Gastroesophageal sphincter (tissue), 4 donors: ENCODE results near the gene REST. TPM values are rescaled to one million over a fixed set of nuclear protein-coding genes. Genes with fewer than 3 reads are reported as not detected.
"Not testable (repeated sequence)": the region's sequence is repeated elsewhere in the genome, so short reads cannot be mapped to it uniquely, and the experiment has no call there.

Experiments
- ATAC-seq: fragments of 150-250 bp; one replicate; pipeline ENCODE4 v1.9.1; 2016; ENCODE audit warnings: mild to moderate bottlenecking, moderate library complexity
- H3K27ac ChIP-seq, 4 donors: fragments of 200-600 bp; sonication (generic) in 3 of 4; 1 replicate in 3 of 4; 2 replicates in 1 of 4; pipeline ENCODE4 v1.5.1; 2016 to 2019
- H3K27me3 ChIP-seq: fragments of 200-600 bp; sonication (generic); one replicate; pipeline ENCODE4 v1.5.1; 2019
- H3K36me3 ChIP-seq, 2 donors: fragments of 200-600 bp; sonication (generic); one replicate each; pipeline ENCODE4 v1.5.1; 2019; ENCODE audit warnings: control low read depth in 1 of 2
- H3K4me1 ChIP-seq, 3 donors: fragments of 200-600 bp; sonication (generic); 1 replicate in 2 of 3; 2 replicates in 1 of 3; pipeline ENCODE4 v1.5.1; 2016 to 2019; ENCODE audit warnings: control low read depth in 2 of 3
- H3K4me3 ChIP-seq, 2 donors: fragments of 200-600 bp; sonication (generic); one replicate each; pipeline ENCODE4 v1.5.1; 2019; ENCODE audit warnings: mild to moderate bottlenecking in 1 of 2, moderate library complexity in 1 of 2
- H3K9me3 ChIP-seq, 3 donors: fragments of 200-600 bp; sonication (generic); one replicate each; pipeline ENCODE4 v1.5.1; 2017 to 2019; ENCODE audit warnings: control low read depth in 2 of 3
- EP300 ChIP-seq: sonication (generic); formaldehyde crosslinking; IDR thresholded peaks from one replicate; pipeline ENCODE4 v1.6.1; 2017; ENCODE audit warnings: antibody characterized with exemption, mild to moderate bottlenecking
- POLR2A ChIP-seq, 2 donors: fragments of 450-650 bp; IDR thresholded peaks; one replicate each; pipeline ENCODE4 v1.6.1; 2017; ENCODE audit warnings: antibody characterized with exemption in 2 of 2, mild to moderate bottlenecking in 2 of 2, moderate library complexity in 1 of 2
- POLR2AphosphoS5 ChIP-seq: sonication (generic); formaldehyde crosslinking; IDR thresholded peaks from one replicate; pipeline ENCODE4 v1.6.1; 2017; ENCODE audit warnings: antibody characterized with exemption
- WGBS, 2 donors: methylation state at CpG; one replicate each; pipeline ENCODE4 v1.1.5; 2018; ENCODE audit warnings: low coverage in 1 of 2; 5-methylcytosine and 5-hydroxymethylcytosine counted together
- total RNA-seq, 4 donors: library from RNA; depleted of rRNA; stranded (reverse); fragments of >200 nt; gene quantifications; one replicate each; pipeline ENCODE4 v1.1.0, GENCODE V29; 2016
- TF ChIP-seq, protein P1 (sequence below), 4 experiments: fragments of 200-600 bp in 2 of 4; fragments of 450-650 bp in 2 of 4; sonication (generic) in 1 of 4; IDR thresholded peaks; one replicate each; pipeline ENCODE4 v1.5.1; 2017 to 2019; ENCODE audit warnings: antibody characterized with exemption in 4 of 4, mild to moderate bottlenecking in 2 of 4, moderate library complexity in 2 of 4

REST gene
- total RNA-seq, 4 donors from 2014 or later: 32.8 to 41.1 (median 39.5) TPM

DNA sequence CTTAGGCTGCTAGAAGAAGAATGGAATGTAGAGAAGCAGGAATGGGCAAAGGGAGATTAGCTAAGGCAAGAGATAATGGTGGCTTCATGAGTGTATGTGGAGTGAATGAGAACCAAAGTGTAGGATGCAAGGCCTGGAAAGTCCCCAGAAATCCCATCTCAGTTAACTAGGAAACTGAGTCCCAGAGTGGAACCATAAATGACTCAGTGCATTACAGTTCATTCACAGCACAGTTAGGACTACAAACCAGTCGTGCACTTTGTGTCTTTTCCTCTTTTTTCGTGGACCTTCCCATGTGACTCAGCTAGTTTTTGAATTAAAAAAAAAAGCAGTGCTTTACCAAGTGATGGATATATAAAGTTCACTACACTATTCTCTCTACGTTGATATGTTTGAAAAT is 27.7 kb upstream of the REST start:
- H3K27me3 ChIP-seq: peaks cover 15% of the 10 kb centered on the region
- H3K9me3 ChIP-seq: no peaks in the 10 kb centered on the region
- H3K36me3 ChIP-seq: no peaks in the 10 kb centered on the region
- no peak for TF ChIP-seq POLR2AphosphoS5
- WGBS, 2 donors: 50 to 64% methylated on average over 2 to 3 of the region's 3 CpGs
- no peaks in the 10 kb centered on the region for H3K4me1 ChIP-seq
- no peak overlapping the region for H3K4me3 ChIP-seq
- no peak for ATAC-seq
- no peak overlapping the region for H3K27ac ChIP-seq

DNA sequence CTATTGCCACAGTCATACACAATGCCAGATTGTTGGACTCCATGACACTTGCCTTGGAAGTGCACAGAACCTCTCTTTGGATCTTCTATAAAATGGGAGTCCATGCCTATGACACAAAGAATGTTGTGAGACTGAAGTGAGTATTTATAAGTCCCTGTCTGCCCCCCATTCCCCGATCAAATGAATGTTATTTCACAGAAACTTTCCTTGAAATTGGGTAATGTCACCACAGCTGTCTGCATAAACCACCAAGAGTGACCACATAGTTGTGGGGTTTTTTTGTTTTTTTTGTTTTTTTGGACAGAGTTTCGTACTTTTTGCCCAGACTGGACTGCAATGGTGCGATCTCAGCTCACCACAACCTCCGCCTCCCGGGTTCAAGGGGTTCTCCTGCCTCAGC is 27.1 kb upstream of the REST start:
- Histone ChIP-seq H3K27me3 (peaks cover 15% of the 10 kb centered on the region), H3K4me1 (no peaks in the 10 kb centered on the region), H3K27ac (no peak overlapping the region), H3K9me3 (no peaks in the 10 kb centered on the region), H3K4me3 (no peak overlapping the region), H3K36me3 (no peaks in the 10 kb centered on the region)
- ATAC-seq: no peak
- TF ChIP-seq EP300: no peak
- TF ChIP-seq POLR2A (IDR thresholded peaks at IDR 0.05): no peak
- TF ChIP-seq, protein P1, sequence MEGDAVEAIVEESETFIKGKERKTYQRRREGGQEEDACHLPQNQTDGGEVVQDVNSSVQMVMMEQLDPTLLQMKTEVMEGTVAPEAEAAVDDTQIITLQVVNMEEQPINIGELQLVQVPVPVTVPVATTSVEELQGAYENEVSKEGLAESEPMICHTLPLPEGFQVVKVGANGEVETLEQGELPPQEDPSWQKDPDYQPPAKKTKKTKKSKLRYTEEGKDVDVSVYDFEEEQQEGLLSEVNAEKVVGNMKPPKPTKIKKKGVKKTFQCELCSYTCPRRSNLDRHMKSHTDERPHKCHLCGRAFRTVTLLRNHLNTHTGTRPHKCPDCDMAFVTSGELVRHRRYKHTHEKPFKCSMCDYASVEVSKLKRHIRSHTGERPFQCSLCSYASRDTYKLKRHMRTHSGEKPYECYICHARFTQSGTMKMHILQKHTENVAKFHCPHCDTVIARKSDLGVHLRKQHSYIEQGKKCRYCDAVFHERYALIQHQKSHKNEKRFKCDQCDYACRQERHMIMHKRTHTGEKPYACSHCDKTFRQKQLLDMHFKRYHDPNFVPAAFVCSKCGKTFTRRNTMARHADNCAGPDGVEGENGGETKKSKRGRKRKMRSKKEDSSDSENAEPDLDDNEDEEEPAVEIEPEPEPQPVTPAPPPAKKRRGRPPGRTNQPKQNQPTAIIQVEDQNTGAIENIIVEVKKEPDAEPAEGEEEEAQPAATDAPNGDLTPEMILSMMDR (IDR thresholded peaks at IDR 0.05): no peak
- TF ChIP-seq POLR2AphosphoS5: no peak
- 85 to 87% methylated on average over 4 to 5 of the region's 5 CpGs for WGBS, 2 donors

DNA sequence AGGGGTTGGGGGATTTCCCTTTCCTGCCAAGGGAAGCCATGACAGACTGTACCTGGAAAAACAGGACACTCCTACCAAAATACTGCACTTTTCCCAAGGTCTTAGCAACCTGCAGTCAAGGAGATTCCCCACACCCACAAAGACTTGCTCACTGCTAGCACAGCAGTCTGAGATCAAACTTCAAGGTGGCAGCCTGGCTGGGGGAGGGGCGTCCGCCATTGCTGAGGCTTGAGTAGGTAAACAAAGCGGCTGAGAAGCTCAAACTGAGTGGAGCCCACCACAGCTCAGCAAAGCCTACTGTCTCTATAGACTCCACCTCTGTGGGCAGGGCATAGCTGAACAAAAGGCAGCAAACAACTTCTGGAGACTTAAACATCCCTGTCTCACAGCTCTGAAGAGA is 23.2 kb upstream of the REST start:
- peaks cover 15% of the 10 kb centered on the region for H3K27me3 ChIP-seq
- H3K27ac ChIP-seq, ATAC-seq, H3K4me3 ChIP-seq, H3K4me1 ChIP-seq, H3K9me3 ChIP-seq, H3K36me3 ChIP-seq: not testable (repeated sequence)
- WGBS, 2 donors: no CpG with 5 or more reads among the region's 3 CpGs

DNA sequence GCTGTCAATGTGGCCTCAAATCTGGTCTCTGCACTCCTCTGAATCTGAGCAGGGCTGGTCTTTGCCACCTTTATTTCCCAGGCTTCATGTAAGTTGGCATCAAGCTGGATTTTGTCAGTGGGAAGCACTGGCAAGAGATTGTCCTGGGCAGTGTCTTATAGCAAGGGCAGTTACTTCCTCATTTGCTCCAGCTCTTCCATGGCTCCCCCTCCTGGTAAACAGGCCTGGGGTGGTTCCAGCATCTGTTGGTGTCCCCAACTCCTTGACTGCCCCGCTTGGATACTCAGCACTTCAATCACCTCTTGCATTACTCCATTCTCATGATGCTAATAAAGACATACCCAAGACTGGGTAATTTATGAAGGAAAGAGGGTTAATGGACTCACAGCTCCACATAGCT is 15.0 kb upstream of the REST start:
- TF ChIP-seq, protein P1 (IDR thresholded peaks at IDR 0.05): no peak
- TF ChIP-seq POLR2AphosphoS5 (no peak), EP300 (no peak), POLR2A (IDR thresholded peaks at IDR 0.05) (no peak)
- Histone ChIP-seq H3K4me3 (no peak overlapping the region), H3K9me3 (no peaks in the 10 kb centered on the region), H3K27me3 (no peaks in the 10 kb centered on the region), H3K27ac (no peak overlapping the region), H3K36me3 (no peaks in the 10 kb centered on the region), H3K4me1 (no peaks in the 10 kb centered on the region)
- 80% methylated on average over 1 of the region's 1 CpG; no CpG with 5 or more reads in 1 of the 2 donors for WGBS, 2 donors
- no peak for ATAC-seq

DNA sequence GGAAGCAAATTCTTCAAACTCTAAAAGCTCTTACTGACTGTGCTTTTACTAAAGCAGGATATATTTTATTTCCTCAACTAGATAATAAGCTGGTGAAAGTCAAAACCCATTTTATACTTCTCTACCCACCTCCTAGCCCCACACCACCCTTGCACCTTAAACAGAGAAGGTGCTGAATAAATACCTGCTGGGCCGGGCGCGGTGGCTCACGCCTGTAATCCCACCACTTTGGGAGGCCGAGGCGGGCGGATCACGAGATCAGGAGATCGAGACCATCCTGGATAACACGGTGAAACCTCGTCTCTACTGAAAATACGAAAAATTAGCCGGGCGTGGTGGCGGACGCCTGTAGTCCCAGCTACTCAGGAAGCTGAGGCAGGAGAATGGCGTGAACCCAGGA is 9.9 kb upstream of the REST start:
- H3K4me3 ChIP-seq, H3K9me3 ChIP-seq, H3K27ac ChIP-seq, H3K4me1 ChIP-seq, ATAC-seq, H3K36me3 ChIP-seq, H3K27me3 ChIP-seq: not testable (repeated sequence)
- WGBS, 2 donors: 83 to 90% methylated on average over 2 to 7 of the region's 17 CpGs

DNA sequence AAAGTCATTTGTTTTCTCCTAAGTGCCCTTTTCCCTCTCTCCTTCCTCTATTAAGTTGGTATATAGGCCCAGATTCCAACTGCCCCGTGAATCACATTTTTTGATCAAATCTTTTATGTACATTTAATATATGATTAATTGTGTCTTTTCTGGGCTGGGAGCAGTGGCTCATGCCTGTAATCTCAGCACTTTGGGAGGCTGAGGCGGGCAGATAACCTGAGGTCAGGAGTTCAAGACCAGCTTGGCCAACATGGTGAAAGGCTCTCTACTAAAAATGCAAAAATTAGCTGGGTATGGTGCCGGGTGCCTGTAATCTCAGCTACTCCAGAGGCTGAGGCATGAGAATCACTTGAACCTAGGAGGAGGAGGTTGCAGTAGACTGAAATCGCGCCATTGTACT is 7.5 kb upstream of the REST start:
- not testable (repeated sequence) for H3K27me3 ChIP-seq, H3K36me3 ChIP-seq, ATAC-seq, H3K27ac ChIP-seq, H3K4me1 ChIP-seq, H3K4me3 ChIP-seq, H3K9me3 ChIP-seq
- WGBS, 2 donors: 57 to 93% methylated on average over 1 to 5 of the region's 5 CpGs

DNA sequence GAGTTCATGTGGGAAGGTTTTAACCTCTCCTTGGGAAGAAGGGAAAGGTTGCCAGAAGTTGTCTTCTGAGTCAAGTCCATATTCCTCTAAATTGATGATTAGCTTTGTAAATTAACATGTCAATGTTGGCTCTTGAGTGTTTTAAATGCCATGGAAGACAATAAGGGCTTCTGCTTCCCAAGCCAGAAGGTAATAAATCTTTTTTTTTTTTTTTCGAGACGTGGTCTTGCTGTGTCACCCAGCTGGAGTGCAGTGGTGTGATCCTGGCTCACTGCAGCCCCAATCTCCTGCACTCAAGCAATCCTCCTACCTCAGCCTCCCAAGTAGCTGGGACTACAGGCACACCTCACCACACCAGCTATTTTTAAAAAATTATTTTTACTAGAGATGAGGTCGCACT is 5.0 kb upstream of the REST start:
- no peak for TF ChIP-seq EP300
- no peaks in the 10 kb centered on the region for H3K36me3 ChIP-seq
- no peaks in the 10 kb centered on the region for H3K27me3 ChIP-seq
- H3K9me3 ChIP-seq: no peaks in the 10 kb centered on the region
- no peak for ATAC-seq
- H3K4me3 ChIP-seq: no peak overlapping the region
- H3K27ac ChIP-seq: no peak overlapping the region
- WGBS, 2 donors: 73 to 100% methylated on average over 1 to 3 of the region's 3 CpGs
- H3K4me1 ChIP-seq: peaks cover 0 to 10% (median 2%) of the 10 kb centered on the region in 3 donors

DNA sequence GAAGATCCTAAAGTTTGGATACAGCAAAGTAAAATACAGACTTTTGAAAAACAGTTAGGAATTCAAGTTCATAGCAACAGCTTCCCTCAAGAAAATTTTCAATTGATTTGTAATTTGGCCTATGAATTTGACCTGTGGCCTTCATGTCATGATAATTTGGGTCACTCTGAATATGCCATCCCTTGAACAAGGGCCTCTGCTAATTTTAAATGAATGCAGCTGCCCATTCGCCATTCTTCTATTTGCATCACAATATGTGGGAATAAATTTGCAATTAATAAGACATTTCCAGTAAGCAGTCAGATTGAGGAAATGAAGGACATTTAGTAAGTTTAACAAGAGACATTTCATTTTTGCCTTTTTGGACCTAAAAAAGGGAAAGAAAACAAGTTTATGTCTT is 1.9 kb upstream of the REST start:
- 67 to 78% methylated on average over 1 of the region's 1 CpG for WGBS, 2 donors
- H3K27me3 ChIP-seq: no peaks in the 10 kb centered on the region
- no peak overlapping the region for H3K4me3 ChIP-seq
- H3K27ac ChIP-seq: no peak overlapping the region
- TF ChIP-seq, protein P1 (IDR thresholded peaks at IDR 0.05): no peak
- TF ChIP-seq POLR2AphosphoS5: no peak
- no peak for TF ChIP-seq POLR2A (IDR thresholded peaks at IDR 0.05)
- TF ChIP-seq EP300: no peak
- H3K9me3 ChIP-seq: no peaks in the 10 kb centered on the region
- H3K36me3 ChIP-seq: no peaks in the 10 kb centered on the region
- ATAC-seq: no peak
- H3K4me1 ChIP-seq: peaks cover 0 to 25% (median 7%) of the 10 kb centered on the region in 3 donors
